ENCODE measurements around the gene TH.

The TH gene

GRCh38 chr11:2207773-2208621 is 36.4 kb upstream of the TH start:
- no peak for DNase-seq

- DNase-seq: no peak
Observed at GRCh38 chr11:2207212-2207611, 35.6 kb upstream of the TH start.

- DNase-seq: no peak
Observed at GRCh38 chr11:2205981-2206690, 34.5 kb upstream of the TH start.

- DNase-seq: no peak
Observed at GRCh38 chr11:2205214-2205720, 33.7 kb upstream of the TH start.

- DNase-seq: no peak
Observed at GRCh38 chr11:2204361-2205213, 33.0 kb upstream of the TH start.

- no peak for DNase-seq
Observed at GRCh38 chr11:2203440-2204259, 32.0 kb upstream of the TH start.

GRCh38 chr11:2202900-2203439 is 31.4 kb upstream of the TH start:
- DNase-seq: no peak

- no peak for DNase-seq
Observed at GRCh38 chr11:2202071-2202899, 30.7 kb upstream of the TH start.

GRCh38 chr11:2201542-2201941 is 29.9 kb upstream of the TH start:
- DNase-seq: no peak

- no peak for DNase-seq
Observed at GRCh38 chr11:2200957-2201519, 29.4 kb upstream of the TH start.

GRCh38 chr11:2200536-2200935 is 28.9 kb upstream of the TH start:
- no peak for DNase-seq

GRCh38 chr11:2199466-2200341 is 28.1 kb upstream of the TH start:
- no peak for DNase-seq

GRCh38 chr11:2198621-2199365 is 27.2 kb upstream of the TH start:
- no peak for DNase-seq

GRCh38 chr11:2197771-2198520 is 26.3 kb upstream of the TH start:
- no peak for DNase-seq

- peak; percentile 74 for DNase-seq
Observed at GRCh38 chr11:2196970-2197770, 25.6 kb upstream of the TH start.

- DNase-seq: no peak
Observed at GRCh38 chr11:2195756-2196088, 24.1 kb upstream of the TH start.
